Right ventricle myocardium superior (tissue), 1 donor: ENCODE data around the gene RARRES2. TPM values are rescaled to one million over a fixed set of nuclear protein-coding genes. Genes with fewer than 3 reads are reported as not detected.
A peak's percentile ranks its signal among the peaks of the same experiment; 100 is the strongest.
"Not testable (repeated sequence)": the region's sequence is repeated elsewhere in the genome, so short reads cannot be mapped to it uniquely, and the experiment has no call there.

ENCODE experiments used
- ATAC-seq: fragments of 200-7000 bp; cut with Tn5 transposase; one replicate; pipeline ENCODE4 v1.9.1; 2020; ENCODE audit warnings: mild to moderate bottlenecking; ENCODE audit not compliant: poor library complexity
- DNase-seq: peaks from one replicate; pipeline ENCODE4 v3.0.0-alpha.2; 2020
- intact Hi-C: fragments of 100-400 bp; cut with DNase I; formaldehyde crosslinking; loops from one replicate; pipeline ENCODE4 v1.11.2; 2022
- long read RNA-seq: library from polyadenylated mRNA; unstranded; transcript quantifications from one replicate; pipeline ENCODE4 v2.0.0, GENCODE V29; 2021
- total RNA-seq: library from RNA; stranded (reverse); fragmentation: NEBNext Ultra II Directional; extraction: Animal tissue kit (Norgen Biotek cat#: 25700); gene quantifications from one replicate; pipeline ENCODE4 v1.2.1, GENCODE V29; 2021
- donor health status: DM: no; HTN: yes; CAD: no; lungs with severe emphysema.

RARRES2 gene
- total RNA-seq, result 24.0 TPM
- long read RNA-seq, partial matches to known transcripts, result 0 of 7 reads
- long read RNA-seq, other reads (novel, unspliced or antisense), result 0 of 7 reads

DNA sequence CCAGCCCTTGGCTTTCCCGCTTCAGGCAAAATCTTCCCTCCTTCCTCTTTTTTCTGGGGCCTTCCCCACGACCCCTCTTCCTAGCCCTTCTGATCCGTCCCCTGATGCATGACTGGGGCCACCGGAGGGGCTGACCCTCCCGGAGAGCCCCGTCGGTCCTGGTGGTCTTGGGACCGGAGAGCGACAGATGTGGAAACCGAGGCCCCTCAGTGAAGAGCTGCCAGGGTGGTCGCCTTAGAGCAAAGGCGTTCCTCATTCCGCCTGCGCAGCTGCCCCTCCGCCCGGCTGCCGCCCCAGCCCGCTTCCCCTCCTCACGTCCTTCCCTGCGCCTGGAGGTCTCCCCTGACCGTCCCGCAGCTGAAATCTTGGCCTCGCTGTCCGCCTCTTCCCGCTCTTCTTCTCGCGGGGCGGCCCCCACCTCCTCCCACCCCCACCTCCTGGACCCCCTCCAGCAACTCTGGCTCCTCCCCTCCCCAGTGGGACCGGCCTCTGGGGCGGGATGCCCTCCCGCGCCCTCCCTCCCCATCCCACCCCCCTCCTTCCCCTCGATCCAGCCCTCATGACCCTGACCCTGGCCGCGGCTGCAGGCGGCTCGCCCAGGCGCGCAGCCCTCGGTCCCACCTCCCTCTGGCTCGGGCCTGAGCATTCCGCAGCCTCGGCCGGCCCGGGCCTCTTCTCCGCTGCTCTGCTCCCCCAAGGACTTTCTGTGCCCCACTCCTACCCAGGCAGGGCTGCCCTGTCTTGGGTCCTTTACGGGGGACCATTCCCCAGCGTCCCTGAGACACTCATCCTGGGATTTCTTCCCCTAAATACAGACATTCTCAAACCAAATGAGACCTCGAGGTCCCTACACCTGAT is at the start of gene RARRES2:
TSS of gene RARRES2 (minus strand) at position 367 of the 858 bp plus-strand sequence. CDS start 1,020 bp downstream, outside the sequence.
- DNase-seq (peak; percentile 72), ATAC-seq (peak; percentile 77)
- intact Hi-C loops, result no loop called here

DNA sequence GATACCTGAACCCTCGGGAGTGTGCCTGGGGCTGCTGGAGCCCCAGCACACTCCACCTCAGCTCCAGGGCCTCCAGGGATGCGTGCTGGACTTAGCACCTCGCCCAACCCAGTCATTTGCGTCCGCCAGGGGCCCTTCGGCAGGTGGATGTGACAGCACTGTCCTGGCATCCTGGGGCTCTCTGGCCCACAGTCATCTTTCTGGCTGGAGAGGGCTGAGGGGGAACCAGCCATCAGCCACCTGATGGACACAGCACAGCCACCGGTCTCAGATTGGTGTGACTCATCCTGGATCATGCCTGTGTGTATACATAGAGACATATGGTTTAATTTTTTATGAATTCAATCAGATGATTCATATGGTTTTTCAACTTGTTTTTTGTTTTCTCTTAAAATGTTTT is 48.8 kb upstream of the RARRES2 start:
- DNase-seq (no peak), ATAC-seq (no peak)
- intact Hi-C loops, result no loop called here

DNA sequence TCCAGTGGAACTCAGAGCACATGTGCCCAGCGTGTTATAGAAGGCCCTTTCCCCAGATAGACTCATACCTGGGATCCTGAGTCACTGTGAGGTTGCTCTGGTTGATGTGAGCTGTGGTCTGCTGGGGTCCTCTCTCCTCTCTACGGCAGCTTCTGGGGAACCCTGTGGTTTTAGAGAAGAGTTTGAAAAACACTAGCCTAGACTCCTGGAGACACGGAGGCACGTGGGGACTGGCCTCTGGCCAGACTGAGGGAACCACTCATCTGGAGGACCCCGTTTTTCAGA is 48.0 kb upstream of the RARRES2 start:
- DNase-seq (no peak), ATAC-seq (no peak)
- intact Hi-C loops, result no loop called here

DNA sequence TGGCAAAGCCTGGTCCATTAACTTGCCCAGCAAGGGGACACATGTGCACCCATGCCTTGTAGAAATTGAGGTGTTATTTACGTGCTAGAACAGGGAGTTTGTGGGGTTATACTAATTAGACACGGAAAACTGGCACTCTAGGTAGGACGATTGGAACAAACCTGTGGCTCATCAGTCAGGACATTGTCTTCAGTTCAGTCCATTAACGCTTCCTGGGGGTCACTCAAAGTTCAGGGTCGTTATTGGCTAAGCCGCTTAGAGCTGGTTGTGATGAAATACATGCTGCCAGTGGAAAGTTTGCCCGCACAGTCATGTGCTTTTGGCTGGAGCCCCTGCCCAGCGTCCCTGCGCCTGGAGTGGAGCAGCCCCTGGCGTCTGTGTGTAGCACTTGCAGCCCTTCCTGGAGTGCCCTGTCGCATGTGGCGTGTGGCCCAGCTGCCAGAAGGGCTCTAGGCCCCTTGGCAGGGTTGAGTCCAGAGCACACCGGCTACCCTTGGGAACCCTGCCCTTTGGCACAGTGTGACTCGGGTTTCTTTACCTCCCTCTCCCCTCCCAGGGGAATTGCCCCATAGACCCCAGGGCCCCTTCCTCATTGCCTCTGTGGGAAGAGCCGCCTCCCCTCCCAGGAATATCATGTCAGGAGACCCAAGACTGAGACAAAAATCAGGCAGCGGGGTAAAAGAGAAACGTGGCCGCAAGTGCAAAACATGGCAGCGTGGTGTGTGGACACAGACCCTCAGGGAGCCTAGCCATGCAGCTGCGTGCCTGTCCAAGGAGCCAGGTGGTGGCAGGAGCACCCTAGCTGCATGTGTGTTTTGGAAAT is 47.5 kb upstream of the RARRES2 start:
- ATAC-seq (peak; percentile 97), DNase-seq (peak; percentile 86)
- intact Hi-C loops, result no loop called here

DNA sequence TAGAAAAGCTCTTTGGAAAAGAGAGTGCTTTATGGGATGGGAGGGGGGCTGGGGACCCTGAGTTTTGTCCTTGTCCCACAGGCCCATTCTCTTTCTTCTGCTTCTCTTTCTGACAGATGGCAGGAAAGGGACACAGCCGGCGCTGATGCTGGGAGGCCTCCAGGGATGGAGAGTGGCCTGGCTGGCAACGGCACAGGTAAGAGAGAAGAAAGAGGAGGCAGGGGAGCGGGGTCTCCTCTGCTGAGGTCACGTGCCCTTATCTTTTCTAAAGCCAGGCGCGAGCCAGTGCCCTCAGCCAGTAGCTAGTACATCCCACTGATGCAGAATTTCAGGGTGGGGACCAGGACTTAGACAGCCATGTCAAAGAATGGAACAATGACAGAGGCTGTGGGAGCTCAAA is 46.9 kb upstream of the RARRES2 start:
- ATAC-seq (no peak), DNase-seq (no peak)
- intact Hi-C loops, result no loop called here

DNA sequence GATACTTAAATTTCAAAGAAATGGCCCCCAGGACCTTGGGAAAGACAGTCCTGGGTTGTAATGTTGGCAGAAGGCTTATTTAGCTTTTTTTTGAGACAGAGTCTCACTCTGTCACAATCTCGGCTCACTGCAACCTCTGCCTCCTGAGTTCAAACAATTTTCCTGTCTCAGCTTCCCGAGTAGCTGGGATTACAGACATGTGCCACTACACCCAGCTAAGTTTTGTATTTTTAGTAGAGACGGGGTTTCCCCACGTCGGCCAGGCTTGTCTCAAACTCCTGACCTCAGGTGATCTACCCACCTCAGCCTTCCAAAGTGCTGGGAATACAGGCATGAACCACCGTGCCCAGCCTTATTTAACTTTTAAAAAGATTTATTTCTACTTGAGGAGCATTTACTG is 44.5 kb upstream of the RARRES2 start:
- ATAC-seq, DNase-seq, intact Hi-C loops: not testable (repeated sequence)

DNA sequence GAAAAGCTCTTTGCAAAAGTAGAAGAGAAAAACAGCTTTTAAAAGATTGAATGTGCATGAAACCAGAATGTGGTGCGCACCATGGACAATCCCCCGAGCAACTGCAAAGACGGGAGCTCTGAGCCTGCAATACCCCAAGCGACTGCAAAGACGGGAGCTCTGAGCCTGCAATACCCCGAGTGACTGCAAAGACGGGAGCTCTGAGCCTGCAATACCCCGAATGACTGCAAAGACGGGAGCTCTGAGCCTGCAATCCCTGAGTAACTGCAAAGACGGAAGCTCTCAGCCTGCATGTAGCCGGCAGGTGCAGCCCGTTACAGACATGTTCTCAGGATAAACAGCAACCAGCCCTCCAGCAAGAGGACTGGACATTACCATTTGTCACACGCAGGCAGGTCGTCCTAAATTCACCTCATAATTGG is 43.9 kb upstream of the RARRES2 start:
- no peak for DNase-seq
- intact Hi-C loops, result no loop called here
- ATAC-seq, result no peak

DNA sequence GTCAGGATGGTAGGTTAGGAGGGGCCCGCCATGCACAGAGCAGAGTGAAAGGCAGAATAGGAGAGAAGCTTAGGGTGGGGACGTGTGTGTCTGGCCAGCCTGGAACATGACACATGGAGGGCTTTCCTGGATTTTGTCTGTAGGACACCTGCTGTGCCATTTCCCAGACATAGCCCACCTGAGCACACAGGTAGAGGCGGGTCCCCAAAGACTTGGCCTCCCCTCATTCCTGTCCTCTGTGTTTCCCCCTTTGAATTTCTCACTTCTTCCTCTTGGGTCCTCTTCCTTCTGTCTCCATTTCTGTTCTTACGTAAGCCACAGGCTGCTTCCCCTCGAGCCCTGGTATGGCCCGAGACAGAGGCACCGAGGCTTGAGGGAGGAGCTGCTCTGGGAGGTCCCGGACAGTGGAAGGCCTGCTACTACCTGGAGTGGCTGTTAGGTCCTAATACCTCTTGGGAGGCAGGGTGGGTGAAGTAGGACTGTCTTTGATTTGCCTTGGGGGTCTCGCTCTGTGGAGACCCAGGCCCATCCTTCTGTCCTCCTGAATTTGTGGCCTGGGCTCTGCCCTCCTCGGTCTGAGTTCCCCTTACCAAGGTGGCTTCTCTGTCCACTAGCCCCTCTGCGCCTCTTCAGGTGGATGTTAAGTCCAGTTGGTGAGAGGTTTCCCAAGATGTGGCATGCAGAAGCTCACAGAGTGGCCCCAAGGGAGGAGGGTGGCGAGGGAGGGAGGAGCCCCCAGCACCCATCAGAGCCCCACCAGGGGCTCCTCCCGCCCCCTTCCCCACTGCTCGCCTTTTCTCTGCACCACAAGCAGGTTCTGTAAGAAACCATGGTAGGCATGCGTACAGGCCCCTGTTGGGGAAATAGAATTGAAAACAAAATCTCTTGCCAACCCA is 43.2 kb upstream of the RARRES2 start:
- ATAC-seq (no peak), DNase-seq (no peak)
- intact Hi-C loops, result no loop called here

DNA sequence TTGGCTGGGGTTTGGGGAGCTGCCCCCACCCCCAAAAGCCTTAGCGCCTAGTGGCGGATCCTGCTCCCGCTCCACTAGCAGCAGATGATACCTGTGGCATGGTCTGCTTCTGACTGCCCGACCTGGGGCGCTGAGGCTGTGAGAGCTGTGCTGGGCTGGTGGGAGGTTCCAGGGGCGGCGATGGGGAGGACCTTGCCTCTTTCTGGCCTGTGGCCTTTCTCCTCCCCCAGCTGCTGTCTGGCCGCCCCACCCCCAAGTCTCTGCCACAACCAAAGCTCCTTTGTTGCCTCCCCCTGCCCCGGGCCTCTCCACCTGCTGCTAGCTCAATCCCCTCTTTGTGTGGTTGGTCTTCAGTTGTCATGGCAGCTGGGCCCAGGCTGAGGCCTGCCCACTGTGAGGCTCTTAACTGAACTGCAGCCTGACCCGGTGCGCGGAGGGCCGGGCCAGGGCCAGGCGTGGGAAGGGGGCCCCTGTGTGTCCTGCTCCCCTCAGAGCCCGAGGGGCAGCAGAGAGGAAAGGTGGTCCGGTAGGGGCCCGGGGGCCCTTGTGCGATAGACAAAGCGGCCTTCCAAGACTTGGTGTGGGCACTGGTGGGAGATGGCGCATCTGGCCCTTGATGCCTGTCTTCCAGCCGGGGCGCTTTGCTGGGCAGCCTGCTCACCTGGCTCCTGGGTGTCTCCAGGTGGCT is 42.4 kb upstream of the RARRES2 start:
- ATAC-seq (no peak), DNase-seq (no peak)
- intact Hi-C loops, result no loop called here

DNA sequence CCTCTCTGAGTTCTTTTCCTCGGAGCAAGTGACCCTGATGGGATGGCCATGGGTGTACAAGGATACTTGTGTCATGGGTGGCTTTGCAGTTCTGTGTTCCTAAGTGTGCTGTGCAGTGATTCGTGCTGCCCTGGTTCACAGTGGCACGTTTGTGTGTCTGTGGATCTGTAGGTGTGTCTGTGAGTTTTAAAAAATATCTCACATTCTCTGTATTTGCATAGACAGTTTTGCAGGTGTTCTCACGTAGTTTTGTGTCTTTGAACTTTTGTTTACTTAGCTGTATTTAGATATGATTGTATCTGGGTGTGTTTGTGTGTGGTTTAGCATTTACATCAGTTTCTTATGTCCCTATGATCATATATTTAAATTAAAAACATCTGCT is 41.4 kb upstream of the RARRES2 start:
- intact Hi-C loops, result no loop called here
- ATAC-seq (no peak), DNase-seq (no peak)

DNA sequence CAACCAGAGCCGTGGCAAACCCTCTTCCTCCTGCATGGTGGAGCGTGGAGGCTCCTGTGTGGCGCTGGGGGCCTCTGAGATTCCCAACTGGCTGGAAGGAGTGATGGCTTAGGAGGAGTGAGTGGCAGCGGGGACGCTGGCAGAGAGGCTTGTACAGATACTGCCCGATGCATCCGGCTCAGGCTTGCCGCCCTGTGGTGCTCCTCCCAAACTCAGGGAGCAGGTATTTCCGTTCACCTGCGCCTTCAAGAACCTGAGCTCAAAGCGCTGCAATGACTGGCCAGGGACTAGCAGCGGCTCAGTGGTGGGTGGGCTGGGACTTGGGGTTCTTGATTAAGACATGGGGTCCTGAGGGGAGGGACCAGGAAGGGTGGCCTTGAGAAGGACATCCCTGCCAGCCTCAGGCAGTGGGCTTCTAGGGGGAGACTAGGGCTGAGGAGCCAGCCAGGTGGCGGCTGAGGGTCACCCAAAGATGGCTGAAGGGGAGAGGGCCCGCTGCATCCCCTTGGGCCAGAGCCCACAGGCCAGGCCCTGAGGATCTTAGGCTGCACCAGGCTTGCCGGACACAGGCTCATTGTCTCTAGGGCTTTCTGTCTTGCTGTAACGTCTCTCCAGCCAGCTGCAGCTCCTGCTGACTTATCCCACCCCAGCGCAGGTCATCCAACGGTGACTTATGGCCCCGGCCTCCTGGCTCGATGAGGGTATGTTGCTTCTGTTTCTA is 40.9 kb upstream of the RARRES2 start:
- DNase-seq (no peak), ATAC-seq (no peak)
- intact Hi-C loops, result no loop called here

DNA sequence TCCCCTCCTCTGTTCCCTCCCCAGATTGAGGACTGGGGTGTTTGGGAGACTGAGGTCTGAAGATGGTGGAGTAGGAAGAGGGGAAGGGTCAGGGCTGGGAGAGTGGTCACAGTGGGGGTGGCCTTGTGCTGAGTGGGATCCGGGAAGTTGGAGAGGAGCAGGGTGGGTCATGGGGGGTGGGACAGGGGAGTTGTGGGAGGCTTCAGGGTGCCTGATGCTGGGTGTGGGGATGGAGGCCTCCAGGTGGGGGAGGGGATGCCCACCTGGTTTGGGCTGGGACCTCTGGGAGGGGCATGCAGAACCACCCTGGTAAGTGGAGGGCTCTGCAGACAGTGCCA is 40.3 kb upstream of the RARRES2 start:
- ATAC-seq, result no peak
- intact Hi-C loops, result no loop called here
- no peak for DNase-seq

DNA sequence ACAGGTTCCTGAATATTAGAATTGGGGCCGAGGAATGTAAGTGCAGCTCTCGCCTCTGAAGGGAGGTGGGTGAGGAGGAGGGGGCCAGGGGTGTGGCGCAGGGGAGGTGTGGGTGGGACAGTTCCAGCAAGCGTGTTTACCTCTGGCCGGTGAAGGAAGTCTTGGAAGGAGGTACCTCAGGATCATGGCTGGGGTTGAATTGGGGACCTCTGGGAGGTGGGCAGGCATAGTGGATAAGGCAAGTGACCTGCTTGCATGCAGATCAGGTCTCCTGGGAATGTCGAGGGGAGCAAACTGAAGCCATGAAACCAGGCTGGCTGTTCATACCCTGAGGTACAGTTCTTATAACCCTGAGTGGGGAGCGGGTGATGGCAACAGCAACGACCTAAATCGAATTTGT is 39.7 kb upstream of the RARRES2 start:
- no peak for DNase-seq
- ATAC-seq, result no peak
- intact Hi-C loops, result no loop called here

DNA sequence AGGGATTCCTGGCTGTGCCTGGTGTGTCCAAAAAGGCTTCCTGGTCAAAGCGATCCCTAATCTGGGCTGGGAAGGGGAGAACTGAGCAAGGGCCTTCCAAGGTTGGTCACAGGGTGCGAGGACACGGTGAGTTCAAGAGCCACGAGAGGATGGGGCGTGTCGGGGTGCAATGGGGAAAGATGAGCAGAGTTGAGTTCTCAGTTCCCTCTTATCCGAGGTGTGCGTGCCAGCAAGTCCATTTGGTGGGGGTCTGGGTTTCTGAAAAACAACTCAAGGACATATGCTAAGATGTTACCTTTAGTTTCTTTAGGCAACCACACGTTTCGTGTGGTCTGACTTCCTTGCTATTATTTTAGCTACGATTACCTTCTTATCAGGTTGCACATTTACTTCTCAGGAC is 39.0 kb upstream of the RARRES2 start:
- intact Hi-C loops, result no loop called here
- ATAC-seq (no peak), DNase-seq (no peak)

DNA sequence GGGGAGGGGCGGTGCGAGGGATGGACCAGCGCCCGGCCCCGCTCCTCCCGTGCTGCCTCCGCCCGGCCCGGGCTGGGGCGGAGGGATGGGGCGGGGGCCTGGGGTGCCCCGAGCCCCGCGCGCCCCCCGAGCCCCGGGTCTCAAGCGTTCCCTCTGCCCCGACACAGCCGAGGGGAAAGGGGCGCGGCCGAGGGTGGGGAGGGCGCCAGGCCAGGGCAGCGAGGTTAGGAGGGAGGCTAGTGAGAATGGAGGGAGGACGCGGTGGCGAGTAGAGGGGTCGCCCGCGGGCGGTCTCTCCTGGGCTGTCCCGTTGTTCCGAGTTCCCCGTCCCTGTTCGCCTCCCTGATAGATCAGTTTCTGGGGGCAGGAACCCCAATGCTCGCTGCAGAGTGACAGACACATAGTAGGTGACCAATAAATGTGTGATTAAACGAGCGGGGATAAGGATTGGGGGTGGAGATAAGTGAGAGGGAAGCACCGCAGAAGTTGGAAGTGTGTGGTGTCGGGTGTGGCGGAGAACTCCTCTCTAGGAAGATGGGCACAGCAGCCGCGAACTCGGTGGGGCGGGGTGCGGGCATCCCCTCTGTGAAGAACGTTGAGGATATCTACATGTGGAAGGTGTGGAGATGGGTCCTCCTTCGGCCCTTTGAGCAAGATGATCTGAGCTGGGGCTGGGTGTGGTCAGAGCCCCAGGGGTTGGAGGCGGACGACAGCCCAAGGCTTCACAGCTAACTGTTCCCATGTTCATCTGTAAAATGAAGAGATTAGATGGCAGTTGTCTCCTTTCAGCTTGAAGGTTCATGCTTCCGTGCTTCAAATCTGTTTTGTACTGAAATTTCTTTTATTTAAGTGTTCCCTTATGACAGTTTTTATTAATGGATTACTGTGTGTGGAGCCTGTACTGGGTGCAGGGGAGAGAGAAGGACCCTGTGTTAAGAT is 38.3 kb upstream of the RARRES2 start:
- no peak for DNase-seq
- ATAC-seq, result peak; percentile 4
- intact Hi-C loops, result no loop called here

DNA sequence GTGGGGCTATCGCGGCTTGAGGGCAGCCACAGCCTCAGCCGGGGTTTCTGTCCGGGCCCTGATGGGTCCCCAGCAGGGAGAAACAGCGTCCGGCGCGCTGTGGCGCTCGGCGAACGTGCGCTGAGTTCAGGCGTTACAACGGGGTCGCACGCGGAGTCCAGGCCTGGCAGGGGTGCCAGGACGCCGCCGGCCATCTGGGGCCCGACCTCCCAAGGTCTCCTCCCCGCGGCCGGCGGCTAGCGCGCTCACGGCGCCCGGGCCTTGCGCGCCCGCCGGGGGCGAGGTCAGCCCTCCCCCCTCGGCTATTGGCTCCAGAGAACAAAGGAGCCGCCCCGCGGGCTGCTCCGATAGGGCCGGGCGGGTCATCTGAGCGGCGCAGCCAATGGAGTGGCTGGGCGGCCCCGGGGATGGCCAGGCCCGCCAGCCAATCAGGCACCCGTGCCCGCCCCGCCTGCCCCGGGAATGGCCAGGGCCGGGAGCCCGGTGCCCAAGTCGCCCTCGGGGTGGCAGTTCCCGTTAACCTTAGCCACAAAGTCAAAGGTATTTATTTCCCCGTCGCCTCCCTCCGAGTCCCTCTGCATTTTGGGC is 37.5 kb upstream of the RARRES2 start, which contains the start of gene ZNF775:
TSS of gene ZNF775 (plus strand) at position 478 of the 588 bp plus-strand sequence. CDS start 9,141 bp downstream, outside the sequence.
- ATAC-seq (peak; percentile 96), DNase-seq (peak; percentile 98)
- intact Hi-C loops, result no loop called here
